GM21717 (cell line): ENCODE data around the gene CHID1.

ENCODE experiments used
- ATAC-seq: cut with Tn5 transposase; IDR thresholded peaks from one replicate; pipeline ENCODE4 v1.9.1; 2021; ENCODE audit warnings: mild to moderate bottlenecking, moderate library complexity; ENCODE audit not compliant: unreplicated experiment

Gene CHID1

DNA sequence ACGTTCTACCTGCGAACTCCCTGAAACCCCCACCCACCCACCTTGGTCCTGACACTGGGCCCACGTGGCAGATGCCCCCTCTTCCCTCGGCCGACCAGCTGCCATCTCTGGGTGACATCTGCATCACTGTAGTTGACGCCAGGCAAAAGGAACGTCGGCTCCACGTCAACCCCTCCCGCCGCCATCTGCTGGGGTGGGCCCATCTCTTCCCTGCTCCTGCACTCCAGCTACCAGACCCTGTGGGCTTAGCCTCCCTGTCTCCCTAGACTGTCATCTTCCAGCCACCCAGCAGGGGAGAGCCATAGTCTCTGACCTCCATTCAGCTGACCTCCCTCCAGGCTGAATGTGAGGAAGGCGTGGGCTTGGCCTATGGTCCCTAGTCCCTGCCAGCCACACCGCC is 21.4 kb downstream of the CHID1 start:
- no peak for ATAC-seq

DNA sequence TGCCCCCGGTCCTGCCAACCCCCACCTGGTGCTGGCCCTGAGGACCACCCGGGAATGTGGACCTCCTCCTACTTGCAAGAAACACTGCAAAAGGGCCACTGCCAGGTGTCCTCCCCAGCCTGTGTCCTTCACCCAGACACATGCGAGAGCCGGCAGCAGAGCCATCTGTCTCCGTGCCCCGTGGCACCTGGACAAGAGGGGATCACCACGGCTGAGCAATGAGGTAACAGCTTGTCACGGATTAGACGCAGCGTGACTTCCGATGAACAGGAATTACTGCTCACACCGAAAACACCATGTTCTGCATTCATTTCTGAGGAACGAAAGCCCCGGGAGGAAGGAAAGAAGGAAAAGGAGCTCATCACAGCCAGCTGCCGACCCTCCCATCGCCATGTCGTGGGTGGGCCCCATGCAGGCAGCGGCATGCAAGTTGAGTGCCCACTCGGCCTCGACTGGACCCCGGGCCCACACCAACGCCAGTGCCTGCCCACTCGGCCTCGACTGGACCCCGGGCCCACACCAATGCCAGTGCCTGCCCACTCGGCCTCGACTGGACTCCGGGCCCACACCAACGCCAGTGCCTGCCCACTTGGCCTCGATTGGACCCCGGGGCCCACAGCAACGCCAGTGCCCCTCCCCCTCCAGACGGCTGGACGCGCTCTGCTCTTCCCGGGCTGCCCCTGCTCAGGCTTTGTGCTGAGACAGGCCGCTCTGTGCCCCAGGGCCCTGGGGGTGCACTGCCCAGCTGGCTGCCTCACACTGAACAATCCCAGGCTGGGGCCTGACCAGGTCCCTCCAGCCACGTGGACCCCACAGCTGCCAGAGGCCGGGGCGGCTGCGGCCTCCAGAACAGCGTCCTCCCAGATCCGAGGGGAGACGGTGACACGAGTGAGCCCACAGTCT is 22.0 kb downstream of the CHID1 start:
- ATAC-seq: no peak

DNA sequence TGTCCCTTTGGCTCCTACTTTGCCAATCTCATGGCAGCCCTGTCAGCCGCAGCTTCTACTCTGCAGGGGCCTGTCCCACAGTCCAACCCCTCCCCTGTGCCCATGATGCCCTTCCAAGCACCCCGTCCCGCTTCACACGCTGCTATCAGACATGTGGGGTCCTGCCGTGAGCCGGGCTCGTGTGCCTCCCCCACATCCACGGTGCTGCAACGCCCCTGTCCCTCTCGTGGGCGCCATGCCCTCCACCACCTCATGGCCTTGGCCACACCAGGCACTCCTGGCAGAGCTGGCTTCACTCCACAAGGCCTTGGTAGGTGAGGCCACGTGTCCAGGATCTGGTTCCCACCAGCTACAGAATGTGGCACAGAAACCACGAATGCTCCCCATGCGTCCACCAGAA is 23.0 kb downstream of the CHID1 start:
- ATAC-seq: no peak

- ATAC-seq: no peak
Measured at GRCh38 chr11:886568-886967, 24.0 kb downstream of the CHID1 start.

GRCh38 chr11:884578-885070 is 26.0 kb downstream of the CHID1 start:
- ATAC-seq: no peak

GRCh38 chr11:883527-883926 is 27.1 kb downstream of the CHID1 start:
- no peak for ATAC-seq

- ATAC-seq: no peak
Measured at GRCh38 chr11:882596-882995, 28.0 kb downstream of the CHID1 start.

- ATAC-seq: no peak
Measured at GRCh38 chr11:880447-880846, 30.2 kb downstream of the CHID1 start.

DNA sequence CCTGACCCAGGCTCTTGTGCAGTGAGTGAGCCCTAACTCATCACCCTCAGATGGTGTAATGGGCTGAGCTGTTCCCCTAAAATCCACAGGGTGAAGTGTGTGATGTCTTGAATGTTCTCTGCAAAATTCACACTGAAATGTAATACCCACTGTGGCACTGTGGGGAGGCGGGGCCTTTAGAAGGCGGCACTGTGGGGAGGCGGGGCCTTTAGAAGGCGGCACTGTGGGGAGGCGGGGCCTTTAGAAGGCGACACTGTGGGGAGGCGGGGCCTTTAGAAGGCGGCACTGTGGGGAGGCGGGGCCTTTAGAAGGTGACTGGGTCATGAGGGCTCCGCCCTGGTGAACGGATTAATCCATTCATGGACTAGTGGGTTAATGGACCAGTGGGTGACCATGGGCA is 33.0 kb downstream of the CHID1 start:
- ATAC-seq: no peak

GRCh38 chr11:876545-876944 is 34.1 kb downstream of the CHID1 start:
- no peak for ATAC-seq

- ATAC-seq: no peak
Measured at GRCh38 chr11:875769-876301, 34.8 kb downstream of the CHID1 start.

DNA sequence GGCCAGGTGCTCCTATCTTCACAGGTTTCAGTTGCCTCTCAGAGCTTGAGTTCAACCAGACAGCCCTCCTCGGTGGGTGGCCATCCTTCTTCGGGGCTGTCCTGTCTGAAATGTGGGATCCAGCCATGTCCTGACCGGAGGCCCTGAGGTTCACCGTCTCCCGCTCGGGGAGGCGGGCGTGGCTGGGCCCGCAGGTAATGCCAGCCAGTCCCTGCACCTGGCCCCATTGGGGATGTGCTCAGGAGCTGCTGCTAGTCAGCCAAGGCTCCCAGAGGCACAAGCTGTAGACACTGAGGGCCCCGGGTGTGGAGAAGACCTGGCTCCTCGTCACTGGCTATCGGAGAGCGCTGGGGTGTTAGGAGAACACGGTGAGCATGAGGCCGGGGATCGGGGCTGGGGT is 35.4 kb downstream of the CHID1 start:
- ATAC-seq: no peak

GRCh38 chr11:873706-874105 is 36.9 kb downstream of the CHID1 start:
- no peak for ATAC-seq

DNA sequence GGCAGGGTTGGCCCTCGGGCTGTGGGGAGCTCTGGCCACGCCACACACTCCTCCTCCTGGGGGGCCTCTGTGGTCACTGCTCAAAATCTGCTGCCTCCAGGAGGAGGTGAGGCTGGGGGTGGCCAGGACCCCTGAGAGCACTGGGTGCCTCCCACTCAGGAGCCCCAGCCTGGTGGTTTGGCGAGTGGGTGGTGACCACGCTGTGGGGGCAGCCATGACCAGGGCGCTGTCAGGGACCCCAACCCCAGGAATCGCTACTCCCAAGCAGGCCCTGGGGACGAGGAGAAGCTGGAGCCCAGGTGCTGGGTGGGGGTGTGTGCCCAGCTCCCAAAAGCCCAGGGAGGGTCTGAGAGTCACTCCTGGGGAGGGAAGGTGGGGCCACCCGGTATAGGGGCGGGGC is 37.8 kb downstream of the CHID1 start:
- no peak for ATAC-seq

GRCh38 chr11:871472-871871 is 39.1 kb downstream of the CHID1 start:
- no peak for ATAC-seq

DNA sequence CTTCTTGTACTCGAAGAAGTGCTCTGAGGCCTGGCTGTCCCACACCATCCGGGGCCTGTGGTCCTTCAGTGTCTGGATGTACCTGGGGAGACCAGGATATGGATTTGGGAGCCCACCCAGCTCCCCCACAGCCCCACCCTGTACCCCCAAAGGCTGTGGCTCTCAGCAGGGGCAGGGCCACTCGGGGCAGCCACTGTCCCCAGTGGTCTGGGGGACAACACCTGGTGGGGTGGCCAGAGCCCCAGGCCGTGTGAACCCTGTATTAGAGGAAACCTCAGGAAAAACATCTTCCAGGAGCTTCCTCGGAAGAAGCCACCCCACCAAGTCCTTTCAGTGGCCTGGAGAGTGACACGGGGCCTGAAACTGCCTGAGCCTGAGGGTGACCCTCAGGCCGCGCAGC is 40.2 kb downstream of the CHID1 start:
- ATAC-seq: no peak

GRCh38 chr11:870127-870413 is 40.5 kb downstream of the CHID1 start:
- no peak for ATAC-seq

- no peak for ATAC-seq
Measured at GRCh38 chr11:869399-870126, 41.0 kb downstream of the CHID1 start.

DNA sequence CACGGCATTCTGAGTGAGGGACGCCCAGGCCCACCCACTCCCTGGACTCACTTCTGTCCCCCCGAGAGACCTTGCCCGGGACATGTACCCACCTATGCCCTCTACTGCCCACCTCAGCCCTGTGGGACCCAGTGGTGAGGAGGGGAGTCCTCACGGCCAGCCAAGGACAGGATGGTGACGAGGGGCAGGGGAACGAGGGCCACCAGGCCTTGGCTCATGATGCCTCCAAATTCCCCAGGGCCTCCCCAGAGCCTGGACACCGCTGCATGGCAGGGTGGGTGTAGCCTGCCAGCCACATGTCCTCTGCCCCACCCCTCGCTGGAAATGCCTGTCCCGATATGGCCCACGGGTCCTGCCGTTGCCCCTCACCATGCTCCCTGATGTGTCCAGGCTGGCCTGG is 41.8 kb downstream of the CHID1 start:
- ATAC-seq: no peak

DNA sequence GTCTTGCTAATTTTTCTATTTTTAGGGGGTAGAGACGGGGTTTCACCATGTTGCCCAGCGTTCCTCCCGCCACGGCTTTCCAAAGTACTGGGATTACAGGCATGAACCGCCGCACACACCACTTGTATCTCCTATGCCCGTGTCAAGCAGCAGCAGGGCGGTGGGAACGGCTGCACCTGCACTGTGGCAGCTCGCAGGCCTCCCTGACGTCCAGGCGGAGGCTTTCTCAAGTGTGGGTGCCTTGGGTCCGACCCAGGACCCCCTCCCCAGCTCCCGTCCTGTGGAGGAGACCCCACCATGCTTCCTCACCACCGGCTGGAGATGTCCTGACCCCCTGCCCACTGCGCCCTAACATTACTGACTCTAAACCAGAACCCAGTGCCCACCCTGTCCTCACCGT is 42.2 kb downstream of the CHID1 start:
- no peak for ATAC-seq

- ATAC-seq: no peak
Measured at GRCh38 chr11:867856-868358, 42.7 kb downstream of the CHID1 start.

DNA sequence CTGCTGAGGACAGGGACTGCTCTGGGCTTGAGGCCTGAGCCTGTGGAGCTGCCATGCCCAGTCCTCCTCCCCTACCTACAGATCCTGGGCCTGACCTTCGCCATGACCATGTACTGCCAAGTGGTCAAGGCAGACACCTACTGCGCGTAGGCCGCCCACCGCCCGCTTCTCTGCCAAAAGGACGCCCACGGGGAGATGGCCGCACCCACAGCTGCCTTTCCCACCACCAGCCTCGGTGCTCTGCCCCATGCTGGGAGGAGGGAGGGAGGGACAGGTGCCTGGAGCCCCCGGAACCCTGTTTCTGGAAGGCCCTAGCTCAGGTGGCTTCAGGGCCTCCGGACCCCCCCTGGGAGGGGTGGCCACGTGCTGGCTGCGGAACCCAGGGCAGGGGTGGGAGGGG is 44.1 kb downstream of the CHID1 start:
- no peak for ATAC-seq
